Colonic mucosa (tissue), 4 donors: ENCODE results near the gene MOB3A. TPM values are rescaled to one million over a fixed set of nuclear protein-coding genes. Genes with fewer than 3 reads are reported as not detected.
A peak's percentile ranks its signal among the peaks of the same experiment; 100 is the strongest.
"Not testable (repeated sequence)": the region's sequence is repeated elsewhere in the genome, so short reads cannot be mapped to it uniquely, and the experiment has no call there.

Experiments used
- DNase-seq: peaks from one replicate; pipeline ENCODE4 v3.0.0-alpha.2; 2020
- H3K27ac ChIP-seq: fragments of 200-600 bp; one replicate; pipeline ENCODE4 v1.8.0; 2021
- H3K27me3 ChIP-seq: fragments of 200-600 bp; one replicate; pipeline ENCODE4 v1.8.0; 2021
- H3K36me3 ChIP-seq: fragments of 200-600 bp; one replicate; pipeline ENCODE4 v1.8.0; 2021
- H3K4me1 ChIP-seq: fragments of 200-600 bp; one replicate; pipeline ENCODE4 v1.8.0; 2021; ENCODE audit warnings: mild to moderate bottlenecking
- H3K4me3 ChIP-seq: fragments of 200-600 bp; one replicate; pipeline ENCODE4 v1.8.0; 2021
- H3K9ac ChIP-seq, 2 donors: one replicate each; pipeline ENCODE4 v1.7.0; 2013; ENCODE audit warnings: control low read depth in 2 of 2, low read depth in 2 of 2, low read length in 2 of 2
- H3K9me3 ChIP-seq: fragments of 200-600 bp; one replicate; pipeline ENCODE4 v1.8.0; 2021
- intact Hi-C: fragments of 100-400 bp; cut with DNase I; formaldehyde crosslinking; loops from one replicate; pipeline ENCODE4 v1.14.1; 2022
- total RNA-seq, 2 donors: library from RNA; stranded (reverse); fragmentation: NEBNext Ultra II Directional in 1 of 2; extraction: Animal tissue kit (Norgen Biotek cat#: 25700) in 1 of 2; gene quantifications; one replicate each; pipeline ENCODE4 v1.2.1, GENCODE V29; 2021
- TF ChIP-seq, protein P1 (sequence below): fragments of 200-600 bp; IDR thresholded peaks from one replicate; pipeline ENCODE4 v1.8.0; 2022; ENCODE audit warnings: antibody characterized with exemption, mild to moderate bottlenecking
- donor health status: healthy.
- donor health status: DM: no; HTN: no; CAD: no.
- donor health status: DM: no; HTN: no; CAD: no.

Gene MOB3A
- total RNA-seq, 2 donors from 2014 or later = 40.0 to 40.5 TPM

DNA sequence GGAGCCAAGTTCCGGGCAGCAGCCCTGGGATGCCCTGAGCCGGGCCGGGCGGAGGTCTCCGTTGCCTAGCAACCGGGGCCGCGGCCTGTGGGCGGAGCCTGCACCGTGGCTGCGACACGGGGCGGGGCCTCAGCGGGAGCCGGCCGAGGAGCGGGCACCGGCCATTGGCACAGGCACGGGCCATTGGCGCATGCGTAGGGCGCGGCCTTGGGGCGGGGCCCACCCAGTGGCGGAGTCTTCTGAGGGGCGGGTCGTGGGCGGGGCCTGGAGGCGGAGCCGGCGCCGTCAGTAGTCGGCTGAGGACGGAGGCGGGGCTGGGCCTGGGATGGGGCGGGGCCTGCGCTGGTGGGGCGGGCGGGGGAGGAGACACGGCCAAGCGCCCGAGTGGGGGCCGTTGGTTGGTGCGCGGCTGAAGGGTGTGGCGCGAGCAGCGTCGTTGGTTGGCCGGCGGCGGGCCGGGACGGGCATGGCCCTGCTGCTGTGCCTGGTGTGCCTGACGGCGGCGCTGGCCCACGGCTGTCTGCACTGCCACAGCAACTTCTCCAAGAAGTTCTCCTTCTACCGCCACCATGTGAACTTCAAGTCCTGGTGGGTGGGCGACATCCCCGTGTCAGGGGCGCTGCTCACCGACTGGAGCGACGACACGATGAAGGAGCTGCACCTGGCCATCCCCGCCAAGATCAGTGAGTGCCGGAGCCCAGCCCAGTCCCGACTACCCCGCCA is 515 bp upstream of the MOB3A start, which contains the start of gene IZUMO4:
Gene IZUMO4, plus strand, starts transcription at position 436 of the 723 bp plus-strand sequence. Its CDS starts 31 bp downstream, at position 467.
- peak within 1 kb of the TSS; percentile 44 for H3K4me3 ChIP-seq
- no peaks in the 10 kb centered on the region for H3K36me3 ChIP-seq
- H3K27ac ChIP-seq = peak within 1 kb of the TSS; percentile 94
- H3K4me1 ChIP-seq = peaks cover 2% of the 10 kb centered on the region
- DNase-seq = peak; percentile 99
- no peaks in the 10 kb centered on the region for H3K9me3 ChIP-seq
- TF ChIP-seq, protein P1, sequence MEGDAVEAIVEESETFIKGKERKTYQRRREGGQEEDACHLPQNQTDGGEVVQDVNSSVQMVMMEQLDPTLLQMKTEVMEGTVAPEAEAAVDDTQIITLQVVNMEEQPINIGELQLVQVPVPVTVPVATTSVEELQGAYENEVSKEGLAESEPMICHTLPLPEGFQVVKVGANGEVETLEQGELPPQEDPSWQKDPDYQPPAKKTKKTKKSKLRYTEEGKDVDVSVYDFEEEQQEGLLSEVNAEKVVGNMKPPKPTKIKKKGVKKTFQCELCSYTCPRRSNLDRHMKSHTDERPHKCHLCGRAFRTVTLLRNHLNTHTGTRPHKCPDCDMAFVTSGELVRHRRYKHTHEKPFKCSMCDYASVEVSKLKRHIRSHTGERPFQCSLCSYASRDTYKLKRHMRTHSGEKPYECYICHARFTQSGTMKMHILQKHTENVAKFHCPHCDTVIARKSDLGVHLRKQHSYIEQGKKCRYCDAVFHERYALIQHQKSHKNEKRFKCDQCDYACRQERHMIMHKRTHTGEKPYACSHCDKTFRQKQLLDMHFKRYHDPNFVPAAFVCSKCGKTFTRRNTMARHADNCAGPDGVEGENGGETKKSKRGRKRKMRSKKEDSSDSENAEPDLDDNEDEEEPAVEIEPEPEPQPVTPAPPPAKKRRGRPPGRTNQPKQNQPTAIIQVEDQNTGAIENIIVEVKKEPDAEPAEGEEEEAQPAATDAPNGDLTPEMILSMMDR = no peak
- intact Hi-C loops = no loop called here
- no peaks in the 10 kb centered on the region for H3K27me3 ChIP-seq
- H3K9ac ChIP-seq = peak within 1 kb of the TSS; percentile 60 to 87

DNA sequence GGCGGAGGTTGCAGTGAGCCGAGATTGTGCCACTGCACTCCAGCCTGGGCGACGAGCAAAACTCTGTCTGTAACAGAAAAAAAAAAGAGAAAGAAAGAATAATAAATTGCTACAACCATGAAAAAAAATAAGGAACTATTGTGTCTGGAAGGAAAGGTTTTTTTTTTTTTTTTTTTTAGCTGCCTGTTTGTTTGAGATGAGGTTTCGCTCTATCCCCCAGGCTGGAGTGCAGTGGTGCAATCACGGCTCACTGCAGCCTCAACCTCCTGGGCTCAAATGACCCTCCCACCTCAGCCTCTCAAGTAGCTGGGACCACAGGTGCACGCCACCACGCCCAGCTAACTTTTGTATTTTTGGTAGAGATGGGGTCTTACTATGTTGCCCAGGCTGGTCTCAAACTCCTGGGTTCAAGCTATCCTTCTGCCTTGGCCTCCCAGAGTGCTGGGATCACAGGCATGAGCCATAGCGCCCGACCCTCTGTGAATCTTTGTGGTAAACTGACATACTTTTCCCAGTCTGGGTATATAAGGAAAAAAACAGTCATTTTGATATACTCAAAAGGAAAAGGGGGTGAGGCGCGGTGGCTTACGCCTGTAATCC is 4.1 kb downstream of the MOB3A start:
- intact Hi-C loops, H3K27me3 ChIP-seq, H3K9ac ChIP-seq, H3K4me3 ChIP-seq, H3K4me1 ChIP-seq, H3K9me3 ChIP-seq, DNase-seq, H3K36me3 ChIP-seq: not testable (repeated sequence)
- H3K27ac ChIP-seq = peak overlapping the region; percentile 38

DNA sequence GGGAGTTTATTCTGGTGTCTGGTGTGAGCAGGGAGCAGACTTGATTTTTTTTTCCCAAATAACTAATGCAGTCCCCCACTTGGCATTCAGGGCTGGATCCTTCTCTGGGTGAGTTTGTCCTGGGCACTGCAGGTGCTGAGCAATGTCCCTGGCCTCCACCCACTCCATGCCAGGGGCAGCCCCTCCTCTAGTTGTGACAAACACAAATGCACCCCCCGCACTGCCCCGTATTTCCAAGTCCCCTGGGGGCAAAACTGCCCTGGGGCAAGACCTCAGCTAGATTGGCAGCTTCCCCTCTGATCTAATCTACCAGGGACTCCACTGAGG is 6.4 kb downstream of the MOB3A start:
- intact Hi-C loops = no loop called here

DNA sequence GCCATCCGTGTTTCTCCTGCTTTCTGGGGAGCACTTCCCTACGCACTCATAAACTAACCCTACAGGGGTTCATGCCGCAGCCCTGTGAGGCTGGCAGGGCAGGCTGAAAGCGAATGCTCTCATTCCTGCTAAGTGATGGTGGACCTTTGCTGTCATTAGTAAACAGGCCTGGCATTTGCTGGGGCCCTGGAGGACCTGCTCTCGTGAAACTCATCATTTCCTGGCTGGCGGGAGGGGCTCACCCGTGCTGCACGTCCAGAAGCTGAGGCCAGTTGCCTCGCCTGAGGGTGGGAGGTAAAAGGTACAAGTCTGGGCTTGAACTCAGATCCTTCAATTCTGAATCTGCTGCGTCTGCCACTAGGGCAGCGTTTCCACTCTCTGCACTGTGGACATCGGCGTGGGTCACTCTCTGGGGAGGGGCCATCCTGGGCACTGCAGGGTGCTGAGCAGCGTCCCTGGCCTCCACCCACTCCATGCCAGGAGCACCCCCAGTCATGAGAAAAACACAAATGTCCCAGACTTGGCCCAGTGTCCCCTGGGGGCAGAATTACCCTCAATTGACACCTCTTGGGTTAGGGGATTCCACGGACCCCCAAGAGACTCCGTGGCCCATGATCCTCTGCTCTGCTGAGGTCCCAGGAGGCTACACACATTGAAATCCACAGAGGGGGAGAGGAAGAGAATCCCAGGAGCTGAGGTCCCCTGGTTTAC is 7.0 kb downstream of the MOB3A start:
- TF ChIP-seq, protein P1 = no peak
- intact Hi-C loops = no loop called here
- Histone ChIP-seq H3K27me3 (no peaks in the 10 kb centered on the region), H3K27ac (peak overlapping the region; percentile 48), H3K9ac (peak overlapping the region in 1 of 2 donors; percentile 61), H3K4me1 (peaks cover 7% of the 10 kb centered on the region), H3K4me3 (no peak overlapping the region), H3K36me3 (no peaks in the 10 kb centered on the region), H3K9me3 (no peaks in the 10 kb centered on the region)
- DNase-seq = no peak

More for the DNA sequence above, 6.4 kb downstream of the MOB3A start:
- Histone ChIP-seq H3K4me3 (no peak overlapping the region), H3K4me1 (peaks cover 7% of the 10 kb centered on the region), H3K27ac (peak overlapping the region; percentile 48), H3K36me3 (no peaks in the 10 kb centered on the region), H3K27me3 (no peaks in the 10 kb centered on the region), H3K9ac (peak overlapping the region in 1 of 2 donors; percentile 61), H3K9me3 (no peaks in the 10 kb centered on the region)
- DNase-seq = no peak
- TF ChIP-seq, protein P1 = no peak

DNA sequence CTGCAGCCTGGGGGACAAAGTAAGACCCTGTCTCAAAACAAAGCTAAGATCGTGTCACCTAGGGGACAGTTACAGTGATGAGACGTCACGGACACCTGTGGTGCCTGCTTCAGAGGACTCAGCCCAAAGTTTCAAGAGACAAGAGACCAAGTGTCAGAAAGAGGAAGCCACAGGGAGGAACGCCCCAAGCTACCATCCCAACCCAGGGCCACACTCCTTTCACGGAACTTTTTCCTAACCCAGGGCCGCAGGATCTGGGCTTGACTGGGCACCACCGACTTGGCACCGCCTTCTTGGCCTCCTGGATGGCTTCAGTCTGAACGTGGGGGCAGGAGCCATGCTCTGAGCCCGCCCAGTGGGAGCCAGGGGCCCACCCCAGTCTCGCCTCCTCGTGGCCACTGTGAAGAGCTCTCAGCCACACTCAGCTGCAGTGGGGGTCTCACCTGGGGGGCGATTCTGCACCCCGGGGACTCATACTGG is 8.5 kb downstream of the MOB3A start:
- Histone ChIP-seq H3K4me1 (peaks cover 5% of the 10 kb centered on the region), H3K9me3 (no peaks in the 10 kb centered on the region), H3K27me3 (no peaks in the 10 kb centered on the region), H3K27ac (peak overlapping the region; percentile 57), H3K36me3 (no peaks in the 10 kb centered on the region), H3K9ac (peak overlapping the region in 1 of 2 donors; percentile 21), H3K4me3 (no peak overlapping the region)
- no peak for DNase-seq
- TF ChIP-seq, protein P1 = no peak
- intact Hi-C loops = no loop called here

DNA sequence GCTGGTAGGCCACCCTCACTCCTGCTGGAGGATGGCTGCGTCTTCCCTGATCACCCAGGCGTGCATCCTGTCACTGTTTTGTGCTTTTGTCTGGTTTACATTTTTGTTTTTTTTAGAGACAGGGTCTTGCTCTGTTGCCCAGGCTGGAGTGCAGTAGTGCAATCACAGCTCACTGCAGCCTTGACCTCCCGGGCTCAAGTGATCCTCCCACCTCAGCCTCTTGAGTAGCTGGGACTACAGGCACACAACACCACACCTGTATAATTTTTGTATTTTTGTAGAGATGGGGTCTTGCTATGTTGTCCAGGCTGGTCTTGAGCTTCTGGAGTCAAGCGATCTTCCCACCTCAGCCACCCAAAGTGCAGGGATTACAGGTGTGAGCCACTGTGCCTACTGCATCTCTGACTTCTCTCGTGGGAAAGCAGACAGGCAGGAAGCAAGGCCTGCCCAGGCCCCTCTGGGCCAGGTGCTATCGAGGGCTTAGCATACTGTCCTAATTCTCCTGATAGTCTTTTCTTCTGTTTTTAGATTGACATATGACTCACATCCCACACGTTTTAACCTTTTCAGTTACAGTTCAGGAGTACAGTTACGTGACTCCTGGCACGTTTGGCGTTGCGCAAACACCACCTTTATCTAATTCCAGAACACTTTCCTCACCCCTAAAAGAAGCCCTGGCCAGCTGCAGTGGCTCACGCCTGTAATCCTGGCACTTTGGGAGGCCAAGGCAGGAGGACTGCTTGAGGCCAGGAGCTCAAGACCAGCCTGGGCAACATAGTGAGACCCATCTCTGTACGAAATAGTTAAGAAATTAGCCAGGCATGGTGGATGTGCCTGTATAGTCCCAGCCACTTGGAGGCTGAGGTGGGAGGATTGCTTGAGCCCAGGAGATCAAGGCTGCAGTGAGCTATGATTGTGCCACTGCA is 9.2 kb downstream of the MOB3A start:
- H3K9me3 ChIP-seq, H3K36me3 ChIP-seq, H3K4me1 ChIP-seq, DNase-seq, intact Hi-C loops, H3K4me3 ChIP-seq, H3K27me3 ChIP-seq: not testable (repeated sequence)
- Histone ChIP-seq H3K9ac (peak overlapping the region; percentile 34 to 39), H3K27ac (peak overlapping the region; percentile 57)
